ENCODE measurements around the gene PREX1. TPM values are rescaled to one million over a fixed set of nuclear protein-coding genes. Genes with fewer than 3 reads are reported as not detected.

The PREX1 gene
- total and polyA plus RNA-seq, 2 donors from 2014 or later = 8.5 to 38.2 TPM

DNA sequence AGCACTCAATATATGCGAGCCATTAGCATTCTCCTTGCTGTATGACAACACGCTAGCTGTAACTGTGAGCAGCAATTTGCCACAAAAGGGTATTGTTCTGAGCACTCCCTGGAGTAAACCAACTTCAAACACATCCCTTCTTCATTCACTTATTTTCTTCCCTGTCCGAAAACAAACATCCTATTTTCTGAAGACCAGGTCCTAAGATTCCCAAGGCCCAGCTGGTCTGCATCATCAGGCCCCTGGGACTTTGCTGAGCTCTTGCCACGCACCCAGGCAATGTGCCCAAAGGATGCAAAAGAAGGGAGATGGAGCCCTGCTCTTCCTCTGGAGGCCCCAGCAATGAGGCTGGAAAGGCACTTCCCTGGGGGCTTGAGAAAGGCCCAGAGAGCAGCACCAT lies 118.1 kb downstream of the PREX1 start:
- H3K4me1 ChIP-seq (ENCODE audit: control insufficient read depth in 2 of 3, insufficient read depth in 2 of 3, low read depth in 1 of 3, low read length in 3 of 3) = peaks cover 0 to 4% (median 0%) of the 10 kb centered on the region in 3 donors
- H3K27ac ChIP-seq (ENCODE audit: low read depth in 2 of 2, low read length in 2 of 2) = no peak overlapping the region
- H3K9ac ChIP-seq (ENCODE audit: low read length in 3 of 3) = no peak overlapping the region
- FAIRE-seq = no peak
- no peak for TF ChIP-seq CTCF (IDR thresholded peaks at IDR 0.05; ENCODE audit: borderline replicate concordance, extremely low read depth, insufficient read depth)
- no peak for DNase-seq
- no peaks in the 10 kb centered on the region for H3K9me3 ChIP-seq (ENCODE audit: control insufficient read depth in 2 of 3, insufficient read depth in 1 of 3, low read length in 3 of 3)
- no peak overlapping the region for H3K4me3 ChIP-seq (ENCODE audit: low read length in 3 of 3)
- intact Hi-C loops (cut with DNase I) = no loop called here
- no peaks in the 10 kb centered on the region for H3K36me3 ChIP-seq (ENCODE audit: control insufficient read depth in 2 of 3, insufficient read depth in 3 of 3, low read length in 3 of 3)
- no peaks in the 10 kb centered on the region for H3K27me3 ChIP-seq (ENCODE audit: control insufficient read depth, insufficient read depth, low read length)

DNA sequence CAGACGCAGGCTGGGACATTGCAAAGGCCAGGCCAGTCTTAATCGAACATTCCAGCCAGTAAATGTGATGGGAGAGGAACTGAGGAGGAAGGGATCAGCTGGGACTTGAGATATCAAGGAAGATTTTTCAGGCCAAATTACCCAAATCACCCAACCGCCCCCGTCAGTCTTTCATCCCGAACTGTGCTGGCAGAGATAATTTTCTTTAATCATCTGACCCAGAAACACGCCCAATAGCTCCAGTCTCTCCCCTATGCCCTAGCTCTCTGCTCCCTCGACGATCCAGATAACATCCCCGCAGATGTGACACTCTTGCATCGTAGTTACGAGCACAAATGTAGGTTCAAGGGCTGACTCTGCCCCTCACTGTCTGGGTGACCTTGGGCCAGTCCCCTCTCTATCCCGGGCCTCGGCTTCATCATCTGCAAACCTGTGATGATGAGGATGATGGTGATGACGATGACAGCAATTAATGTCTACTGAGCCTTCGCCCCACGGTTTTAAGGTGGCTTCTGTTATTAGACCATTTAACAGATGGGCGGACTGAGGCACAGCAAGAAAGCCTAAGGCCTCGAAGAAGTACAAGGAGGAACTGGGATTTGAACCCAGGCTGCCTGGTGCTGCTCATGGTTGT lies 118.6 kb downstream of the PREX1 start:
- Histone ChIP-seq H3K27ac (ENCODE audit: low read depth in 2 of 2, low read length in 2 of 2) (no peak overlapping the region), H3K9me3 (ENCODE audit: control insufficient read depth in 2 of 3, insufficient read depth in 1 of 3, low read length in 3 of 3) (no peaks in the 10 kb centered on the region), H3K9ac (ENCODE audit: low read length in 3 of 3) (no peak overlapping the region), H3K36me3 (ENCODE audit: control insufficient read depth in 2 of 3, insufficient read depth in 3 of 3, low read length in 3 of 3) (no peaks in the 10 kb centered on the region), H3K4me1 (ENCODE audit: control insufficient read depth in 2 of 3, insufficient read depth in 2 of 3, low read depth in 1 of 3, low read length in 3 of 3) (peaks cover 0 to 4% (median 0%) of the 10 kb centered on the region in 3 donors), H3K27me3 (ENCODE audit: control insufficient read depth, insufficient read depth, low read length) (no peaks in the 10 kb centered on the region), H3K4me3 (ENCODE audit: low read length in 3 of 3) (no peak overlapping the region)
- FAIRE-seq (no peak), DNase-seq (no peak)
- intact Hi-C loops (cut with DNase I) = no loop called here
- no peak for TF ChIP-seq CTCF (IDR thresholded peaks at IDR 0.05; ENCODE audit: borderline replicate concordance, extremely low read depth, insufficient read depth)

- Histone ChIP-seq H3K9ac (ENCODE audit: low read length in 3 of 3) (no peak overlapping the region), H3K36me3 (ENCODE audit: control insufficient read depth in 2 of 3, insufficient read depth in 3 of 3, low read length in 3 of 3) (no peaks in the 10 kb centered on the region), H3K27ac (ENCODE audit: low read depth in 2 of 2, low read length in 2 of 2) (no peak overlapping the region), H3K27me3 (ENCODE audit: control insufficient read depth, insufficient read depth, low read length) (no peaks in the 10 kb centered on the region), H3K4me3 (ENCODE audit: low read length in 3 of 3) (no peak overlapping the region), H3K4me1 (ENCODE audit: control insufficient read depth in 2 of 3, insufficient read depth in 2 of 3, low read depth in 1 of 3, low read length in 3 of 3) (peaks cover 0 to 4% (median 0%) of the 10 kb centered on the region in 3 donors), H3K9me3 (ENCODE audit: control insufficient read depth in 2 of 3, insufficient read depth in 1 of 3, low read length in 3 of 3) (no peaks in the 10 kb centered on the region)
- intact Hi-C loops (cut with DNase I) = no loop called here
- FAIRE-seq = no peak
- TF ChIP-seq CTCF (IDR thresholded peaks at IDR 0.05; ENCODE audit: borderline replicate concordance, extremely low read depth, insufficient read depth) = no peak
- DNase-seq = no peak
These were observed 119.2 kb downstream of the PREX1 start for GRCh38 chr20:48708630-48709029.

- no peak overlapping the region for H3K9ac ChIP-seq (ENCODE audit: low read length in 3 of 3)
- TF ChIP-seq CTCF (IDR thresholded peaks at IDR 0.05; ENCODE audit: borderline replicate concordance, extremely low read depth, insufficient read depth) = no peak
- H3K27me3 ChIP-seq (ENCODE audit: control insufficient read depth, insufficient read depth, low read length) = no peaks in the 10 kb centered on the region
- H3K9me3 ChIP-seq (ENCODE audit: control insufficient read depth in 2 of 3, insufficient read depth in 1 of 3, low read length in 3 of 3) = no peaks in the 10 kb centered on the region
- no peak for FAIRE-seq
- H3K4me1 ChIP-seq (ENCODE audit: control insufficient read depth in 2 of 3, insufficient read depth in 2 of 3, low read depth in 1 of 3, low read length in 3 of 3) = peaks cover 0 to 4% (median 0%) of the 10 kb centered on the region in 3 donors
- H3K4me3 ChIP-seq (ENCODE audit: low read length in 3 of 3) = no peak overlapping the region
- H3K36me3 ChIP-seq (ENCODE audit: control insufficient read depth in 2 of 3, insufficient read depth in 3 of 3, low read length in 3 of 3) = no peaks in the 10 kb centered on the region
- intact Hi-C loops (cut with DNase I) = no loop called here
- no peak overlapping the region for H3K27ac ChIP-seq (ENCODE audit: low read depth in 2 of 2, low read length in 2 of 2)
- no peak for DNase-seq
These were observed 119.7 kb downstream of the PREX1 start for GRCh38 chr20:48708116-48708515.

All from kidney (tissue), 14 donors.